RWPE1 (cell line): Measurements from ENCODE around the gene SENP1.

Experiments
- CTCF ChIA-PET: fragments of 350-600 bp; sonication (Branson Sonifier 250); formaldehyde crosslinking; extraction: SDS; loops from one replicate; lab custom pipeline; 2021; lab: Yijun Ruan, JAX
- POLR2A ChIA-PET: fragments of 400-600 bp; formaldehyde crosslinking; extraction: SDS; loops from one replicate; lab custom pipeline; 2020; ENCODE audit warnings: antibody characterized with exemption; ENCODE audit not compliant: low non-redundant PET; lab: Yijun Ruan, JAX
- DNase-seq: peaks from one replicate; pipeline ENCODE4 v3.0.0; 2012; ENCODE audit warnings: low spot score
- H3K27ac ChIP-seq: fragments of 450-650 bp; 2 replicates; pipeline ENCODE4 v1.5.1; 2017
- CTCF ChIP-seq: fragments of 450-650 bp; conservative IDR thresholded peaks from 2 replicates; pipeline ENCODE4 v1.5.1; 2017; ENCODE audit warnings: low read depth, mild to moderate bottlenecking

SENP1 gene

GRCh38 chr12:48018618-48018995 lies 87.3 kb downstream of the SENP1 start:
- TF ChIP-seq CTCF = no peak
- ChIA-PET CTCF (interaction anchor here (0.7 to 1.0 kb wide), 2 partner anchors 56 to 171 kb away, joined by 3 read pairs; no protein-coding TSS in a partner anchor), POLR2A (no interaction called here)
- no peak overlapping the region for H3K27ac ChIP-seq
- no peak for DNase-seq

GRCh38 chr12:48017921-48018617 lies 87.8 kb downstream of the SENP1 start:
- no peak for DNase-seq
- no peak overlapping the region for H3K27ac ChIP-seq
- POLR2A ChIA-PET = no interaction called here
- CTCF ChIA-PET = interaction anchor here (0.7 to 1.0 kb wide), 2 partner anchors 55 to 171 kb away, joined by 3 read pairs; no protein-coding TSS in a partner anchor
- TF ChIP-seq CTCF = no peak

- no peak overlapping the region for H3K27ac ChIP-seq
- POLR2A ChIA-PET = no interaction called here
- DNase-seq = no peak
- no peak for TF ChIP-seq CTCF
- CTCF ChIA-PET = interaction anchor here (1.2 kb wide), 1 partner anchor 54 kb away, joined by 5 read pairs; the partner anchor contains the start of gene TMEM106C
Measured at GRCh38 chr12:48017496-48017895, 88.4 kb downstream of the SENP1 start.

- ChIA-PET CTCF (interaction anchor here (1.2 kb wide), 1 partner anchor 53 kb away, joined by 5 read pairs; the partner anchor contains the start of gene TMEM106C), POLR2A (no interaction called here)
- no peak for DNase-seq
- no peak for TF ChIP-seq CTCF
- no peak overlapping the region for H3K27ac ChIP-seq
Measured at GRCh38 chr12:48016373-48017020, 89.4 kb downstream of the SENP1 start.

GRCh38 chr12:48015954-48016353 lies 89.9 kb downstream of the SENP1 start:
- no peak for DNase-seq
- no peak for TF ChIP-seq CTCF
- ChIA-PET POLR2A (no interaction called here), CTCF (no interaction called here)
- no peak overlapping the region for H3K27ac ChIP-seq

- TF ChIP-seq CTCF = no peak
- ChIA-PET CTCF (interaction anchor here (0.6 kb wide), 1 partner anchor 54 kb away, joined by 3 read pairs; no protein-coding TSS in a partner anchor), POLR2A (no interaction called here)
- DNase-seq = no peak
- no peak overlapping the region for H3K27ac ChIP-seq
Measured at GRCh38 chr12:48015129-48015528, 90.8 kb downstream of the SENP1 start.
